AG04450 (cell line): ENCODE results near the gene CNOT3. TPM values are rescaled to one million over a fixed set of nuclear protein-coding genes. Genes with fewer than 3 reads are reported as not detected.

ENCODE experiments used
- CTCF ChIA-PET: fragments of 300-600, 350-600 bp; formaldehyde crosslinking; extraction: SDS; loops from one replicate; lab custom pipeline; 2022; ENCODE audit warnings: antibody characterized with exemption, inconsistent platforms; lab: Charles Lee
- POLR2A ChIA-PET: fragments of 350-600 bp; formaldehyde crosslinking; extraction: SDS; loops from one replicate; lab custom pipeline; 2021; ENCODE audit warnings: antibody characterized with exemption, inconsistent platforms; lab: Yijun Ruan, JAX
- DNase-seq: peaks from one replicate; pipeline ENCODE4 v3.0.0-alpha.2; 2011; ENCODE audit warnings: low read depth, low spot score
- H3K27ac ChIP-seq: one replicate; pipeline ENCODE4 v1.5.1; 2012; ENCODE audit warnings: low read depth, low read length, control low read depth
- H3K27me3 ChIP-seq: one replicate; pipeline ENCODE4 v1.6.0; 2012; ENCODE audit warnings: low read length; ENCODE audit not compliant: control insufficient read depth, insufficient read depth
- H3K4me3 ChIP-seq: 2 replicates; pipeline ENCODE4 v1.5.1; 2011; ENCODE audit warnings: mild to moderate bottlenecking, low read depth, low read length, control low read depth
- H3K9me3 ChIP-seq: 2 replicates; pipeline ENCODE4 v1.5.1; 2012; ENCODE audit warnings: low read length; ENCODE audit not compliant: control insufficient read depth, insufficient read depth
- polyA plus RNA-seq: library from polyadenylated mRNA; depleted of rRNA; stranded (reverse); fragments of >200 nt; gene quantifications from 2 replicates; pipeline ENCODE4 v1.2.3, GENCODE V29; 2011
- TF ChIP-seq, protein P1 (sequence below): IDR thresholded peaks from 2 replicates; pipeline ENCODE4 v1.5.1; 2011; ENCODE audit warnings: low read depth, low read length, control low read depth, inconsistent platforms

CNOT3 gene
- polyA plus RNA-seq, 1 experiment: 9.9 TPM

DNA sequence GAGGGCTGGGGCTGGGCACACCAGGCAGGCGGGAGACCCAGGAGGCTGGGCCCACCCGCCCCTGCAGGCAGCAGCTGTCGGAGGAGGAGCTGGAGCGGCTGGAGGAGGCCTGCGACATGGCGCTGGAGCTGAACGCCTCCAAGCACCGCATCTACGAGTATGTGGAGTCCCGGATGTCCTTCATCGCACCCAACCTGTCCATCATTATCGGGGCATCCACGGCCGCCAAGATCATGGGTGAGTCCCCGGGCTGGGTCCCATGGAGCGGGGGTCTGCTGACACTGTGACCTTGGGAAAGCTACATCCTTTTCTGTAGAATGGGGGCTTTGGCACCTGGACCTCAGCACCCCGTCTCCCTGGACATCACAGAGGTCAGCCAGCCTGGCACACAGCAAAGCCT lies 13.9 kb upstream of the CNOT3 start:
- no peak overlapping the region for H3K4me3 ChIP-seq
- H3K27me3 ChIP-seq: no peaks in the 10 kb centered on the region
- H3K9me3 ChIP-seq: no peaks in the 10 kb centered on the region; the same call in 1 of the 2 replicates
- ChIA-PET CTCF (no interaction called here), POLR2A (interaction anchor here (0.7 to 1.4 kb wide), 2 partner anchors 14 to 27 kb away, joined by 3 read pairs; partner anchors contain the start of gene CNOT3)
- TF ChIP-seq, protein P1, sequence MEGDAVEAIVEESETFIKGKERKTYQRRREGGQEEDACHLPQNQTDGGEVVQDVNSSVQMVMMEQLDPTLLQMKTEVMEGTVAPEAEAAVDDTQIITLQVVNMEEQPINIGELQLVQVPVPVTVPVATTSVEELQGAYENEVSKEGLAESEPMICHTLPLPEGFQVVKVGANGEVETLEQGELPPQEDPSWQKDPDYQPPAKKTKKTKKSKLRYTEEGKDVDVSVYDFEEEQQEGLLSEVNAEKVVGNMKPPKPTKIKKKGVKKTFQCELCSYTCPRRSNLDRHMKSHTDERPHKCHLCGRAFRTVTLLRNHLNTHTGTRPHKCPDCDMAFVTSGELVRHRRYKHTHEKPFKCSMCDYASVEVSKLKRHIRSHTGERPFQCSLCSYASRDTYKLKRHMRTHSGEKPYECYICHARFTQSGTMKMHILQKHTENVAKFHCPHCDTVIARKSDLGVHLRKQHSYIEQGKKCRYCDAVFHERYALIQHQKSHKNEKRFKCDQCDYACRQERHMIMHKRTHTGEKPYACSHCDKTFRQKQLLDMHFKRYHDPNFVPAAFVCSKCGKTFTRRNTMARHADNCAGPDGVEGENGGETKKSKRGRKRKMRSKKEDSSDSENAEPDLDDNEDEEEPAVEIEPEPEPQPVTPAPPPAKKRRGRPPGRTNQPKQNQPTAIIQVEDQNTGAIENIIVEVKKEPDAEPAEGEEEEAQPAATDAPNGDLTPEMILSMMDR: no peak
- H3K27ac ChIP-seq: no peak overlapping the region
- DNase-seq: no peak

- TF ChIP-seq, protein P1: no peak
- Histone ChIP-seq H3K27ac (no peak overlapping the region), H3K9me3 (no peaks in the 10 kb centered on the region; the same call in 1 of the 2 replicates), H3K4me3 (no peak overlapping the region), H3K27me3 (no peaks in the 10 kb centered on the region)
- ChIA-PET POLR2A (interaction anchor here (1.4 kb wide), 1 partner anchor 13 kb away, joined by 3 read pairs; the partner anchor contains the start of gene CNOT3), CTCF (no interaction called here)
- DNase-seq: no peak
Measured at GRCh38 chr19:54124393-54124792, 13.2 kb upstream of the CNOT3 start.

DNA sequence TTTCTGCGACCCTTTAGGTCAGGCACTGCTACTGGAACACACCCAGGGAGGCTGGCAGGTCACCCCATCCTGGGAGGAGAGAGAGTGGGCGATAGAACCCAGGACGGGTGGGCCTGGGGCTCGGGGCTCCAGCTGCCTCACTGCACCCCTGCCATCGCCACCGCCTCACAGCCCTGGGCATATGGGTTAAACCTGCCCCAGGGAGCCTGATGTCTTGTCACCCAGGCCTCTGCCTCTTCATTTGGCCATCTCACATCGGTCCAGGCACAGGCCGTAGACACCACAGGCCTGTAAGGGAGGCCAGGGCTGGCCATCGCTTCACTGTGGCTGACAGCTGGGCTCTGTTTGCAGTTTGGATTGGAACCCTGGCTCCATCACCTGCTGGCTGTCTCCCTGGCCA lies 11.8 kb upstream of the CNOT3 start:
- Histone ChIP-seq H3K27me3 (no peaks in the 10 kb centered on the region), H3K4me3 (no peak overlapping the region), H3K27ac (no peak overlapping the region), H3K9me3 (no peaks in the 10 kb centered on the region; the same call in 1 of the 2 replicates)
- ChIA-PET CTCF (no interaction called here), POLR2A (no interaction called here)
- TF ChIP-seq, protein P1: no peak
- DNase-seq: no peak

DNA sequence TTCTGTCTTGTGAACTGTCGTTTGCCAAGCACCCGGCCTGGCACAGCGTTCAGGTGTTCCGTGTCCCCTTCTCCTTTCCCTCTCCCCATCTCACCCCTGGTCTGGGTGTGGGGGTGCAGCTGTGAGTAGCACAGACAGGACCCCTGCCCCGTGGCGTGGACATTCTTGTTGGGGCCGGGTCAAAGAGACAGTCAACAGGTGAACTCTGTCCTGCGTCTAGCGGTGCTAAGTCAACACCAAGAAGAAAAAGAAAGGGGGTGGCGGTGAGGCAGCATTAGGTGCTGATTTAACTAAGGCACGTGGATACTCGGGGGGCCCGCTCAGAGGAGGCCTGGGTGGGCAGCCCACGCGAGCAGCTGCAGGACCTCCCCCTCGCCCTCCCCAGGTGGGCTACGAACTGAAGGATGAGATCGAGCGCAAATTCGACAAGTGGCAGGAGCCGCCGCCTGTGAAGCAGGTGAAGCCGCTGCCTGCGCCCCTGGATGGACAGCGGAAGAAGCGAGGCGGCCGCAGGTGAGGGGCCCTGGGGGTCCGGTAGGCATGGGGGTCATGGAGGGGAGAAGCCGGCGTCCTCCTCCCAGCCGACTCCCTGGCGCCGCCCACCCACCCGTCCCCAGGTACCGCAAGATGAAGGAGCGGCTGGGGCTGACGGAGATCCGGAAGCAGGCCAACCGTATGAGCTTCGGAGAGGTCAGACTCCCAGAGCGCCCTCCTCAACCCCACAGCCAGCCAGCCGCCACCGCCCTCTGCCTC lies 9.7 kb upstream of the CNOT3 start:
- H3K27me3 ChIP-seq: no peaks in the 10 kb centered on the region
- no peaks in the 10 kb centered on the region; the same call in 1 of the 2 replicates for H3K9me3 ChIP-seq
- CTCF ChIA-PET: no interaction called here
- POLR2A ChIA-PET: no interaction called here
- H3K27ac ChIP-seq: no peak overlapping the region
- TF ChIP-seq, protein P1: no peak
- no peak overlapping the region for H3K4me3 ChIP-seq
- no peak for DNase-seq

GRCh38 chr19:54128441-54128725 lies 9.2 kb upstream of the CNOT3 start:
- H3K9me3 ChIP-seq: no peaks in the 10 kb centered on the region; the same call in 1 of the 2 replicates
- ChIA-PET POLR2A (no interaction called here), CTCF (no interaction called here)
- no peaks in the 10 kb centered on the region for H3K27me3 ChIP-seq
- H3K27ac ChIP-seq: no peak overlapping the region
- H3K4me3 ChIP-seq: no peak overlapping the region
- DNase-seq: no peak
- TF ChIP-seq, protein P1: no peak
